ENCODE results near the gene PRKAR1B.

- TF ChIP-seq CTCF (conservative IDR thresholded peaks at IDR 0.05) (no peak), EZH2 (IDR thresholded peaks at IDR 0.05; ENCODE audit: low read depth) (no peak)
These were observed 36.7 kb upstream of the PRKAR1B start for GRCh38 chr7:763762-764161.

Data from PC-9 (cell line).